ENCODE results near the gene ARFGAP1. TPM values are rescaled to one million over a fixed set of nuclear protein-coding genes. Genes with fewer than 3 reads are reported as not detected.

Gene ARFGAP1
- total and polyA plus RNA-seq, 2 donors (not counting 3 experiments of a cell fraction or from before 2014, with no cell fraction given) = 93.7 to 126 TPM

DNA sequence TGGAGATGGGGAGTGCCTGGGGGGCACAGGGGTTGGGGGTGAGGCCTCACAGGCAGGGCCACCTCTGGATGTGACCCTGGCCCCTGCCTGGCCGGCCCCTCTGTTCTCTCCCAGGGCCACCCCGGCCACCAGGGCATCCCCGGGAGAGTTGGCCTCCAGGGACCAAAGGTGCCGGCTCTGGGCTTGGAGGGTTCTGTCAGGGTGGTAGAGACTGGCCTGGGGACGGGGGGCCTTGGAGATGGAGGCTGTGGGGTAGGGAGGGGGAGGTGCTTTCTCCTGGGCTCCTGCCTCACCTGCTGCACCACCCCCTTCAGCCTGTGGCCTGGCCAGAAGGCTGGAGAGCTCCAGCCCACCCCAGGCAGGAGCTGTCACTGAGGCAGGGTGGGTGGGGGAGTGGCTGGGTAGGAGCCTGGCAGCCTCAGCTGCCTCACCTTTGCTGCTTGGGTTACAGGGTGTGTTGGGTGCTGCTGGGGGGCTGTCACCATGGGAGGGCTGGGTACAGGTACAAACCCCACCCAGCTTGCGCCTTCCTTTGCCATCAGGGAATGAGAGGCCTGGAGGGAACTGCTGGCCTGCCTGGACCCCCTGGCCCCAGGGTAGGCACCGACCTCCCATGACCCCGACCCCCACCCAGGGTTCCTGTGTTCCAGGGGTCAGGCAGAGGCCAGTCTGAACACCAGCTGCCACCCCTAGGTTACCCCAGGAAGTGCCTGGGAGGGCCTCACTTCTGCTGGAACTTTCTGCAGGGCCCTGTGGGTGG lies 53.1 kb downstream of the ARFGAP1 start:
- ChIA-PET CTCF (no interaction called here), POLR2A (no interaction called here)
- BruUV-seq (replicated peaks) = no TSS peak
- TF ChIP-seq JUN (IDR thresholded peaks at IDR 0.05; ENCODE audit: borderline replicate concordance, insufficient read depth, insufficient read length, low read depth) (no peak), EZH2 (IDR thresholded peaks at IDR 0.05; ENCODE audit: borderline replicate concordance, low read depth, low read length, severe bottlenecking) (no peak), GATA2 (IDR thresholded peaks at IDR 0.05; ENCODE audit: insufficient read depth, insufficient read length, low read depth, low read length) (no peak), FOS (IDR thresholded peaks at IDR 0.05; ENCODE audit: borderline replicate concordance, insufficient read depth, low read length) (no peak), MAX (IDR thresholded peaks at IDR 0.05; ENCODE audit: insufficient read depth, insufficient read length) (no peak), POLR2A (IDR thresholded peaks at IDR 0.05; ENCODE audit: low read depth, low read length) (no peak), MYC (IDR thresholded peaks at IDR 0.05; ENCODE audit: low read depth, low read length) (no peak)
- Histone ChIP-seq H3K9ac (replicated peaks; ENCODE audit: extremely low read depth, insufficient read depth, low read length) (no peak overlapping the region), H3K4me1 (ENCODE audit: control insufficient read depth, extremely low read depth, insufficient read depth, low read length) (no peaks in the 10 kb centered on the region), H3K4me2 (ENCODE audit: insufficient read depth, low read length) (no peak overlapping the region), H3K36me3 (ENCODE audit: control insufficient read depth in 2 of 2, extremely low read depth in 1 of 2, insufficient read depth in 2 of 2, low read length in 2 of 2) (no peaks in the 10 kb centered on the region), H3K79me2 (ENCODE audit: control insufficient read depth, insufficient read depth, low read length) (no peaks in the 10 kb centered on the region), H3K27ac (ENCODE audit: insufficient read depth, low read depth, low read length) (no peak overlapping the region), H4K20me1 (replicated peaks; ENCODE audit: control insufficient read depth, extremely low read depth, insufficient read depth, low read length) (no peaks in the 10 kb centered on the region), H3K9me1 (replicated peaks; ENCODE audit: control insufficient read depth, extremely low read depth, insufficient read depth, low read length) (no peaks in the 10 kb centered on the region), H2AFZ (ENCODE audit: low read depth, low read length) (no peak overlapping the region), H3K9me3 (replicated peaks; ENCODE audit: control insufficient read depth, insufficient read depth, low read length) (no peaks in the 10 kb centered on the region), H3K4me3 (replicated peaks in 1 of 3; ENCODE audit: insufficient read depth in 1 of 3, low read depth in 1 of 3, low read length in 3 of 3) (no peak overlapping the region), H3K27me3 (ENCODE audit: control insufficient read depth in 2 of 2, insufficient read depth in 2 of 2, low read length in 2 of 2) (peaks cover 0 to 4% of the 10 kb centered on the region in 2 experiments)
- FAIRE-seq (no peak), DNase-seq (ENCODE audit: low read depth, low spot score) (no peak)
- dilution Hi-C loops (cut with MboI; ENCODE audit: extremely low pct_ligation_motif_present, low sequenced_read_pairs) = no loop called here
- intact Hi-C loops (cut with micrococcal nuclease) = no loop called here
